ENCODE measurements around the gene CHN1.

GRCh38 chr2:174772472-174772801 is 232.7 kb downstream of the CHN1 start:
- TF ChIP-seq CTCF (IDR thresholded peaks at IDR 0.05) (no peak), POLR2A (IDR thresholded peaks at IDR 0.05) (no peak), EP300 (IDR thresholded peaks at IDR 0.05) (no peak), POLR2AphosphoS5 (IDR thresholded peaks at IDR 0.05) (no peak)

Measured in upper lobe of left lung (tissue), 4 donors.